Adrenal gland (tissue), 12 donors: ENCODE data around the gene MOV10L1. TPM values are rescaled to one million over a fixed set of nuclear protein-coding genes. Genes with fewer than 3 reads are reported as not detected.

Experiments
- DNase-seq, 7 donors: peaks; one replicate each; pipeline ENCODE4 v3.0.0-alpha.2; 2019 to 2020
- H3K27ac ChIP-seq, 5 donors: fragments of 200-600 bp; sonication (generic) in 4 of 5; 1 replicate in 3 of 5; 2 replicates in 2 of 5; pipeline versions ENCODE4 v1.5.1 to v1.8.0; 2016 to 2020; ENCODE audit warnings: mild to moderate bottlenecking in 1 of 5
- H3K27me3 ChIP-seq: fragments of 200-600 bp; 2 replicates; pipeline ENCODE4 v1.8.0; 2021
- H3K36me3 ChIP-seq, 2 donors: fragments of 200-600 bp; replicated peaks in 1 of 2; 1 replicate in 1 of 2; 2 replicates in 1 of 2; pipeline versions ENCODE4 v1.5.1 to v1.8.0; 2018 to 2022
- H3K4me1 ChIP-seq, 2 donors: fragments of 200-600 bp; replicated peaks in 1 of 2; 1 replicate in 1 of 2; 2 replicates in 1 of 2; pipeline versions ENCODE4 v1.5.1 to v1.8.0; 2018 to 2021
- H3K4me3 ChIP-seq, 4 donors: fragments of 200-600 bp; sonication (generic) in 3 of 4; one replicate each; pipeline ENCODE4 v1.5.1; 2016 to 2018
- H3K9me3 ChIP-seq, 3 donors: fragments of 200-600 bp; sonication (generic) in 1 of 3; replicated peaks in 1 of 3; 1 replicate in 2 of 3; 2 replicates in 1 of 3; pipeline versions ENCODE4 v1.5.1 to v1.8.0; 2016 to 2021
- POLR2A ChIP-seq, 2 donors: fragments of 450-650 bp; IDR thresholded peaks; one replicate each; pipeline ENCODE4 v1.6.1; 2017; ENCODE audit warnings: antibody characterized with exemption in 2 of 2, mild to moderate bottlenecking in 2 of 2, moderate library complexity in 1 of 2
- WGBS, 4 donors: extraction: QIAGEN DNeasy Blood & Tissue Kit in 2 of 4; methylation state at CpG; one replicate each; pipeline versions ENCODE4 v1.1.5 to v1.1.7; 2013 to 2017; 5-methylcytosine and 5-hydroxymethylcytosine counted together
- intact Hi-C, 2 donors: fragments of 100-400 bp; cut with DNase I; formaldehyde crosslinking; loops; one replicate each; pipeline versions ENCODE4 v1.14.1 to v1.15.0; 2022 to 2023
- polyA plus RNA-seq, 3 donors: library from polyadenylated mRNA; stranded (reverse); fragments of 200-250 nt in 2 of 3; fragments of 350-450 nt in 1 of 3; fragmentation: Illumina TruSeq in 1 of 3; extraction: RNeasy Lipid Tissue Mini Kit (QIAGEN cat#74804) in 1 of 3; gene quantifications; one replicate each; pipeline ENCODE4 v1.2.3, GENCODE V29; 2013 to 2014
- total RNA-seq, 9 donors: library from RNA; depleted of rRNA in 4 of 9; stranded (reverse); fragments of >200 nt in 4 of 9; fragments of 120-200 nt in 1 of 9; fragmentation: NEBNext Ultra II Directional in 1 of 9; extraction: Animal tissue kit (Norgen Biotek cat#: 25700) in 1 of 9; gene quantifications; one replicate each; pipeline versions ENCODE4 v1.1.0 to v1.2.4, GENCODE V29; 2013 to 2023
- TF ChIP-seq, protein P1 (sequence below), 6 experiments: fragments of 450-650 bp in 4 of 6; fragments of 200-600 bp in 2 of 6; sonication (generic) in 1 of 6; IDR thresholded peaks; 1 replicate in 5 of 6; 2 replicates in 1 of 6; pipeline versions ENCODE4 v1.5.1 to v1.8.0; 2016 to 2021; ENCODE audit warnings: antibody characterized with exemption in 6 of 6, mild to moderate bottlenecking in 2 of 6, moderate library complexity in 1 of 6
- donor health status: healthy with polysubstance abuse.
- donor health status: Bipolar disorder and iron deficiency.
- donor health status: DM: yes; HTN: yes; CAD: no.
- donor health status: DM: no; HTN: no; CAD: no.
- donor health status: DM: no; HTN: no; CAD: no.
- donor health status: DM: yes; HTN: yes; CAD: no.

The MOV10L1 gene
- total and polyA plus RNA-seq, 12 donors = 0.14 to 0.74 (median 0.40) TPM; not detected in 5

DNA sequence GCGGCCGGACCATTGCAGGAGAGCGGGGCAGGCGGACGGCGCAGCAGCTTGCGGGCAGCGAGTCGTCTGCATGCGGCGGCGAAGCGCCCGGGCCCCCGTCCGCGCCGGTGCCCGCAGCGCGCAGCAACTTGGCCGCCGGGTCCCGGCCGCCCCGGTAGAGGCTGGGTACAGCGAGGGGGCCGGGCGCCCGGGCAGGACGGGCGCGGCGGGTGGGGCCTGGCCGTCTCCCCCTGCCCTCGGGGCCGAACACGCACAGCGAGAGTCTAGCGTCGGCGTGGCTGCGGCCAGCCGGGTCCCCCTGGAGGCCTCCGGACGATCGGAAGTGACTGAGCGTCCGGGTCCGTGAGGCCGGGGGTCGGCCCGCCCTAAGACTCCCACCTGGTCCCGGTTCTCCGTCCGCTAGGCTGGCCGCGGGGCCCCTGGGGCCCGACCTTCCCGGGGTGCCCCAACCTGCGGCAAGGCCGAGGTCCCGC, 95.1 kb downstream of the MOV10L1 start:
- H3K4me3 ChIP-seq = peak overlapping the region in 2 of 4 donors; percentile 5 to 91
- TF ChIP-seq, protein P1, sequence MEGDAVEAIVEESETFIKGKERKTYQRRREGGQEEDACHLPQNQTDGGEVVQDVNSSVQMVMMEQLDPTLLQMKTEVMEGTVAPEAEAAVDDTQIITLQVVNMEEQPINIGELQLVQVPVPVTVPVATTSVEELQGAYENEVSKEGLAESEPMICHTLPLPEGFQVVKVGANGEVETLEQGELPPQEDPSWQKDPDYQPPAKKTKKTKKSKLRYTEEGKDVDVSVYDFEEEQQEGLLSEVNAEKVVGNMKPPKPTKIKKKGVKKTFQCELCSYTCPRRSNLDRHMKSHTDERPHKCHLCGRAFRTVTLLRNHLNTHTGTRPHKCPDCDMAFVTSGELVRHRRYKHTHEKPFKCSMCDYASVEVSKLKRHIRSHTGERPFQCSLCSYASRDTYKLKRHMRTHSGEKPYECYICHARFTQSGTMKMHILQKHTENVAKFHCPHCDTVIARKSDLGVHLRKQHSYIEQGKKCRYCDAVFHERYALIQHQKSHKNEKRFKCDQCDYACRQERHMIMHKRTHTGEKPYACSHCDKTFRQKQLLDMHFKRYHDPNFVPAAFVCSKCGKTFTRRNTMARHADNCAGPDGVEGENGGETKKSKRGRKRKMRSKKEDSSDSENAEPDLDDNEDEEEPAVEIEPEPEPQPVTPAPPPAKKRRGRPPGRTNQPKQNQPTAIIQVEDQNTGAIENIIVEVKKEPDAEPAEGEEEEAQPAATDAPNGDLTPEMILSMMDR (IDR thresholded peaks at IDR 0.05) = no peak
- no peak for TF ChIP-seq POLR2A (IDR thresholded peaks at IDR 0.05)
- H3K27me3 ChIP-seq = no peaks in the 10 kb centered on the region
- WGBS, 4 donors = 34 to 61% (median 40%) methylated on average over 23 to 63 of the region's 63 CpGs
- DNase-seq = peak in 1 of 7 donors; percentile 20
- H3K36me3 ChIP-seq = no peaks in the 10 kb centered on the region
- peaks cover 10 to 36% of the 10 kb centered on the region in 2 donors for H3K4me1 ChIP-seq
- peak overlapping the region in 1 of 5 donors; percentile 58 for H3K27ac ChIP-seq
- H3K9me3 ChIP-seq = no peaks in the 10 kb centered on the region
- intact Hi-C loops = no loop called here

GRCh38 chr22:50185375-50186087, 95.7 kb downstream of the MOV10L1 start, which contains the start of gene TRABD:
TSS of gene TRABD (plus strand) at chr22:50185913. CDS start at chr22:50193061, 7,148 bp downstream.
- intact Hi-C loops = no loop called here
- DNase-seq = peak; percentile 88 to 93 (median 91)
- no peaks in the 10 kb centered on the region for H3K36me3 ChIP-seq
- peak within 1 kb of the TSS in 2 of 4 donors; percentile 45 to 91 for H3K4me3 ChIP-seq
- H3K27me3 ChIP-seq = no peaks in the 10 kb centered on the region
- peaks cover 16 to 42% of the 10 kb centered on the region in 2 donors for H3K4me1 ChIP-seq
- TF ChIP-seq POLR2A (IDR thresholded peaks at IDR 0.05) = no peak
- TF ChIP-seq, protein P1 (IDR thresholded peaks at IDR 0.05) = no peak
- no peaks in the 10 kb centered on the region for H3K9me3 ChIP-seq
- peak within 1 kb of the TSS in 2 of 5 donors; percentile 47 to 58 for H3K27ac ChIP-seq
- WGBS, 4 donors = 1% methylated on average over 19 to 87 of the region's 90 CpGs; no CpG with 5 or more reads in 1 of the 4 donors

GRCh38 chr22:50186181-50186714, 96.4 kb downstream of the MOV10L1 start:
- no peaks in the 10 kb centered on the region for H3K9me3 ChIP-seq
- TF ChIP-seq, protein P1 (IDR thresholded peaks at IDR 0.05) = no peak
- no peak for TF ChIP-seq POLR2A (IDR thresholded peaks at IDR 0.05)
- no peaks in the 10 kb centered on the region for H3K36me3 ChIP-seq
- H3K27me3 ChIP-seq = no peaks in the 10 kb centered on the region
- H3K4me1 ChIP-seq = peaks cover 23 to 49% of the 10 kb centered on the region in 2 donors
- H3K27ac ChIP-seq = peak overlapping the region in 2 of 5 donors; percentile 47 to 58
- intact Hi-C loops = no loop called here
- H3K4me3 ChIP-seq = peak overlapping the region in 2 of 4 donors; percentile 45 to 91
- 0 to 1% (median 1%) methylated on average over 3 to 47 of the region's 47 CpGs; no CpG with 5 or more reads in 1 of the 4 donors for WGBS, 4 donors
- DNase-seq = peak in 1 of 7 donors; percentile 38

GRCh38 chr22:50186761-50187523, 97.1 kb downstream of the MOV10L1 start:
- no peaks in the 10 kb centered on the region for H3K9me3 ChIP-seq
- DNase-seq = peak in 1 of 7 donors; percentile 43
- H3K4me1 ChIP-seq = peaks cover 24 to 51% of the 10 kb centered on the region in 2 donors
- H3K4me3 ChIP-seq = peak overlapping the region in 2 of 4 donors; percentile 45 to 91
- no peak for TF ChIP-seq POLR2A (IDR thresholded peaks at IDR 0.05)
- TF ChIP-seq, protein P1 (IDR thresholded peaks at IDR 0.05) = no peak
- WGBS, 4 donors = 44 to 58% (median 51%) methylated on average over 7 to 26 of the region's 26 CpGs
- no peaks in the 10 kb centered on the region for H3K27me3 ChIP-seq
- intact Hi-C loops = no loop called here
- H3K36me3 ChIP-seq = no peaks in the 10 kb centered on the region
- peak overlapping the region in 2 of 5 donors; percentile 47 to 58 for H3K27ac ChIP-seq
